ENCODE measurements around the gene OR6V1. TPM values are rescaled to one million over a fixed set of nuclear protein-coding genes. Genes with fewer than 3 reads are reported as not detected.
"Not testable (repeated sequence)": the region's sequence is repeated elsewhere in the genome, so short reads cannot be mapped to it uniquely, and the experiment has no call there.

The OR6V1 gene
- total RNA-seq, 2 experiments from 2014 or later = not detected

DNA sequence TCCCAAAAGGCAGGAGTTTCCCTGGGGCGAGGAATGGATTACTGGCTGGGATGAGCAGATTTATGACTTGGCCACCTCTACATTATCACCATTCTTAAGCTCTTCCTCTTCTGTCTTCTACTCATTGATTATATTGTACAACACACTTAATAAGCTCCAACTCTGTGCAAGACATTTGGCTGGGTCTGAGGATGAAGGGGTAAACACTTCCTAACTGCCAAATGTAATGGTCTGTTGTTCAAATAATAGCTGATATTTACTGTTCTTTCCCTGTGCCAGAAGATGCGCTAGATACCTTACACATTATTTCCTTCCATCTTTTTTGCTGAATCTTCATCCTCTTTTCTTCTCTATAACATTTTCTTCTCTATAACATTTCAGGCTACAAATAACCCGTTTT, 11.6 kb downstream of the OR6V1 start:
- H3K36me3 Mint-ChIP-seq = no peaks in the 10 kb centered on the region
- no peaks in the 10 kb centered on the region for H3K4me1 Mint-ChIP-seq
- no peak overlapping the region for H3K27ac Mint-ChIP-seq
- H3K9me3 Mint-ChIP-seq = no peaks in the 10 kb centered on the region
- H3K27me3 Mint-ChIP-seq = no peaks in the 10 kb centered on the region
- H3K4me3 Mint-ChIP-seq = no peak overlapping the region
- DNase-seq = no peak

DNA sequence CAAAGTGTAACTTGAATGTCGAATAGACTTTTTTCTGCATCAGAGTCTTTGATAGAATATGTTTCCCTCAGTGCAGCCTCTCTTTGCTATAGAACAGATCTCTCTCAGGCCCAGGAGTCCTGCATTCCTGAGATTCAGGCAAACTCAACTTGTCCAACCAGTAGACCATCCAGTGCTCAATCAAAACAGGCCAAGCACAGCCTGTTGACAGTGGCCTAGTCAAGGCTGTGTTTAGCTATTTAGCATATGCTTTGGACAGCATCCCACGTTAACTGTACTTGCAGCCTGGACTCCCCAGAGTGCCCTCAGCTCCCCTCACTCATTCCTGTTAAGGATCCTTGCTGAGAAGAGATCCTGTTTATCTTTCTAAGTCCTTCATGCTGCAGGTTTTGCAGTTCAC, 16.3 kb downstream of the OR6V1 start:
- DNase-seq = no peak
- no peak overlapping the region for H3K4me3 Mint-ChIP-seq
- no peaks in the 10 kb centered on the region for H3K36me3 Mint-ChIP-seq
- no peaks in the 10 kb centered on the region for H3K4me1 Mint-ChIP-seq
- no peak overlapping the region for H3K27ac Mint-ChIP-seq
- no peaks in the 10 kb centered on the region for H3K9me3 Mint-ChIP-seq
- H3K27me3 Mint-ChIP-seq = peaks cover 7% of the 10 kb centered on the region

DNA sequence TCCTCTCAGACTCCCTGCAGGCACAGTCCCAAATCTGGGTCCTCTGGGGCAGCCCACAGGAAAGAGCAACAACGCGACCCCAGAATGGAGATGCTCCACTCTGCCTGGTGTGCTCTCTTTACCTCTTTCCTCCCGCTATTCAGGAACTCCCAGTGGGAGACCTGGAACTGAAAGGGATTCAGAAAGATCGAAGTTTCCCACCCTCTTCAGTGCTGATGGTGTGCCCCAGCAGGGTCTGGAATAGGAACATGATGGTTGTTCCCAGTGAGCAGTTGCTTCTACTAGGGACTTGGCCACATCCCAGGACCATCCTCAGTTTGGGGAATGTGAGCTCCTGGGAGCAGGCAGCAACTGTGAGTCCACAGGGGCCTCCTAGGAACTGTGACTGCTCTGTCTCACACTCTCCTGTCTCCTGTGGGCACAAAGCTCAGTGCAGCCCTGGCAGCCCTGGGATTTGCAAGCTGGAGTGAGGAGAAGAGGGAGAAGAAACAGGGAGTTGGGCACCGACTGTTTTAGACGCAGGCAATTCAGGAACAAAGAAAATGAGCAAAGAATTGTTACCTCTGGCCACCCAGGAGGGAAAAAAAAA, 17.9 kb downstream of the OR6V1 start:
- Mint-ChIP-seq H3K27ac (no peak overlapping the region), H3K4me1 (no peaks in the 10 kb centered on the region), H3K4me3 (no peak overlapping the region), H3K9me3 (no peaks in the 10 kb centered on the region), H3K36me3 (no peaks in the 10 kb centered on the region), H3K27me3 (peaks cover 7% of the 10 kb centered on the region)
- DNase-seq = no peak

DNA sequence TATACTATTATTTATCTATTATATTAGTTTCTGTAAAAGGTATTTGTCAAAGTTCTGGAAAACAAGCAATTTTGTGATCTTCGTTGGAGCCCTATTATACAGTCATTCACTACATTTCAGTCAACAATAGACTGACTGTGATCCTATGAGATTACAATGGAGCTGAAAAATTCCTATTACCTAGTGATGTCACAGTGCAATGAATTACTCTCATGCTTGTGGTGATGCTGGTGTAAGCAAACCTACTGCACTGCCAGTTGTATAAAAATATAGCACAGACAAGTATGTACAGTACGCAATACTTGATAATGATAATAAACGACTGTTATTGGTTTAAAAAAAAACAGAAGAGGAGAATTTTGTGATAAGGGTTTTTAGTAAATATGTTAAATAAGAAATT, 21.4 kb downstream of the OR6V1 start:
- Mint-ChIP-seq H3K4me3 (no peak overlapping the region), H3K27me3 (peaks cover 7% of the 10 kb centered on the region), H3K27ac (no peak overlapping the region)

DNA sequence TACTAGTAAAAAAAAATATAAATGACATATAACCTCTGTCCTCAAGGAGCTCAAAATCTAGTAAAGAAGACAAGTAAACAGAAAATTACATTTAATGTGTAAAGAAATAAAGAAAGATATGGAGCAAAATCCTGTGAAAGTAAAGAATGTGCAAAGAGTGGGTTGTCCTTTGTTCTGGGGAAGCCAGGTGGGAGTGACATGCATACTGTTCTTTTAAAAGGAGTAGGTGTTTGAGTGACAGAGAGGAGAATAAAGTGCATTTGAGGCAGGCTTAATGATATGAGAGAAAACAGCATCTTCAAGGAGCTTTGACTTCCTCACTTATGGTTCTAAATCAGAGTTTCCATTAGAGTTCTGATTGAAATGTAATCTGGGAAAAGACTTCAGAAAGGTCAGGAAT, 22.0 kb downstream of the OR6V1 start:
- no peak overlapping the region for H3K4me3 Mint-ChIP-seq
- peaks cover 3% of the 10 kb centered on the region for H3K36me3 Mint-ChIP-seq
- DNase-seq = no peak
- H3K9me3 Mint-ChIP-seq = peaks cover 4% of the 10 kb centered on the region
- peaks cover 7% of the 10 kb centered on the region for H3K27me3 Mint-ChIP-seq
- H3K4me1 Mint-ChIP-seq = no peaks in the 10 kb centered on the region
- H3K27ac Mint-ChIP-seq = no peak overlapping the region

More for the DNA sequence above, 21.4 kb downstream of the OR6V1 start:
- Mint-ChIP-seq H3K4me1 (no peaks in the 10 kb centered on the region), H3K9me3 (peaks cover 2% of the 10 kb centered on the region), H3K36me3 (peaks cover 2% of the 10 kb centered on the region)
- DNase-seq = no peak

DNA sequence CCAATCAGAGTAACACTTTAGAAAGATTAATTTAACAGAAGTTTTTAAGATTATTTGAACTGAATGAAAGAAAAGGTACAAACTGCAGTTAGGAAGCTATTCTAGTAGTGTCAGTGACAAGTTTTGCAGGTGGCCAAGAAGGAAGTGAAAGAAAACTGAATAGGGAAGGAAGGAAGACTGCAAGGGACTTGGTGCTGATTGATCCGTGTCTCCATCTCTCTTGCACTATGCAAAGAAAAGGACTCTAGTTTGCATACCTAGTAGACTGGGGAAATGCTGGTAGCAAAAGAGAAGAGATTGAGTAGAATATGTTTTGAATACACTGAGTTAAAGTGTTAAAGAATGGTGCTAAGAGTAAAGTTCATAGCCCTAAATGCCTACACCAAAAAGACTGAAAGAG, 33.0 kb downstream of the OR6V1 start:
- Mint-ChIP-seq H3K36me3 (no peaks in the 10 kb centered on the region), H3K9me3 (peaks cover 14% of the 10 kb centered on the region), H3K4me1 (no peaks in the 10 kb centered on the region), H3K27ac (no peak overlapping the region), H3K4me3 (no peak overlapping the region), H3K27me3 (no peaks in the 10 kb centered on the region)
- DNase-seq = no peak

DNA sequence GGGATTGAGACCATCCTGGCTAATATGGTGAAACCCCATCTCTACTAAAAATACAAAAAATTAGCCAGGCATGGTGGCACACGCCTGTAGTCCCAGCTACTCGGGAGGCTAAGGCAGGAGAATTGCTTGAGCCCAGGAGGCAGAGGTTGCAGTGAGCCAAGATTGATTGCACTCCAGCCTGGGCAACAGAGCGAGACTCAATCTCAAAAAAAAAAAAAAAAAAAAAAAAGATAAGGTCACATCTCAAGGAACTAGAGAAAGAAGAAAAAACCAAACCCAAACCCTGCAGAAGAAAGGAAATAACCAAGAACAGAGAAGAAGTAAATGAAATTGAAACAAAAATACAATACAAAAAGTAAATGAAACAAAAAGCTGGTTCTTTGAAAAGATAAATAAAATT, 33.5 kb downstream of the OR6V1 start:
- not testable (repeated sequence) for DNase-seq, H3K4me1 Mint-ChIP-seq, H3K4me3 Mint-ChIP-seq, H3K27me3 Mint-ChIP-seq, H3K36me3 Mint-ChIP-seq, H3K27ac Mint-ChIP-seq
- peaks cover 14% of the 10 kb centered on the region for H3K9me3 Mint-ChIP-seq

DNA sequence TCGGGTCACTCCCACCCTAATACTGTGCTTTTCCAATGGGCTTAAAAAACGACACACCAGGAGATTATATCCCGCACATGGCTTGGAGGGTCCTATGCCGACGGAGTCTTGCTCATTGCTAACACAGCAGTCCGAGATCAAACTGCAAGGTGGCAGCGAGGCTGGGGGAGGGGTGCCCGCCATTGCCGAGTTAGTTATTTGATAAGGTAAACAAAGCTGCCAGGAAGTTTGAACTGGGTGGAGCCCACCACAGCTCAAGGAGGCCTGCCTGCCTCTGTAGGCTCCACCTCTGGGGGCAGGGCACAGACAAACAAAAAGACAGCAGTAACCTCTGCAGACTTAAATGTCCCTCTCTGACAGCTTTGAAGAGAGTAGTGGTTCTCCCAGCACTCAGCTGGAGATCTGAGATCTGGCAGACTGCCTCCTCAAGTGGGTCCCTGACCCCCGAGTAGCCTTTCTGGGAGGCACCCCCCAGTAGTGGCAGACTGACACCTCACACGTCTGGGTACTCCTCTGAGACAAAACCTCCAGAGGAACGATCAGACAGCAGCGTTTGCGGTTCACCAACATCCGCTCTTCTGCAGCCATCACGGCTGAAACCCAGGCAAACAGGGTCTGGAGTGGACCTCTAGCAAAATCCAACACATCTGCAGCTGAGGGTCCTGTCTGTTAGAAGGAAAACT, 36.5 kb downstream of the OR6V1 start:
- H3K4me1 Mint-ChIP-seq, H3K27me3 Mint-ChIP-seq, H3K4me3 Mint-ChIP-seq, H3K36me3 Mint-ChIP-seq, H3K27ac Mint-ChIP-seq, DNase-seq: not testable (repeated sequence)
- H3K9me3 Mint-ChIP-seq = peaks cover 17% of the 10 kb centered on the region

DNA sequence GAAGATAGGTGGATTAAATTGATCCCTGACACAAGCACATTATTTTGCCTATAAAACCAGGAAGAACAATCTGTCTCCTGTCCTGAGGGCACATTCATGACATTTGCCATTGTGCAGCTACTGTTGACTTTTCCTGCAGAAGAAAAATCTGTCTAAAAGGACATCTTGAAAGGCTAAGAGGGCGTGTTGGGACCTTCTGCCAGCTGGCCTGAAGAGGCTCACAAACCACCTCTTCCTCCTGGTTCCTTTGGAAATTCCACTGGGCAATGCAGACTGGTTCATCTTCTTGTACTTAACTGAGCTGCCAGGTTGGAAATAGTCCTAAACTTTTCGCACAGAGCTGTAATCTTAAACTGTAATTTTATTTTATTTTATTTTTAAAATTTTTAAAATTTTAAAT, 44.0 kb downstream of the OR6V1 start:
- no peak overlapping the region for H3K27ac Mint-ChIP-seq
- H3K27me3 Mint-ChIP-seq = no peaks in the 10 kb centered on the region
- no peak overlapping the region for H3K4me3 Mint-ChIP-seq
- no peak for DNase-seq
- peaks cover 22% of the 10 kb centered on the region for H3K9me3 Mint-ChIP-seq
- no peaks in the 10 kb centered on the region for H3K4me1 Mint-ChIP-seq
- no peaks in the 10 kb centered on the region for H3K36me3 Mint-ChIP-seq

DNA sequence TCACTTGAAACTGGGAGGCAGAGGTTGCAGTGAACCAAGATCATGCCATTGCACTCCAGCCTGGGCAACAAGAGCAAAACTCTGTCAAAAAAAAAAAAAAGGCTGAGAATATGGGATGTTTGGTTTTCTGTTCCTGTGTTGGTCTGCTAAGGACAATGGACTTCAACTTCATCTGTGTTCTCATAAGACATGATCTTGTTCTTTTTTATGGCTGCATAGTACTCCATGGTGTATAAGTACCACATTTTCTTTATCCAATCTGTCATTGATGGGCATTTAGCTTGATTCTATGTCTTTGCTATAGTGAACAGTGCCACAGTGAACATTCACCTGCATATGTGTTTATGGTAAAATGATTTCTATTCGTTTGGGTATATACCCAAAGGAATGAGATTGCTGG, 47.4 kb downstream of the OR6V1 start:
- H3K9me3 Mint-ChIP-seq = peaks cover 17% of the 10 kb centered on the region
- DNase-seq, H3K27ac Mint-ChIP-seq, H3K36me3 Mint-ChIP-seq, H3K27me3 Mint-ChIP-seq, H3K4me3 Mint-ChIP-seq, H3K4me1 Mint-ChIP-seq: not testable (repeated sequence)

Other genes with a start within 250 kb of the OR6V1 start
- gene EPHB6, start 197.3 kb upstream of the OR6V1 start, total RNA-seq = 10 to 100 TPM in 1 of 2 experiments, 1 to 10 TPM in 1; 9.0 to 10.0 TPM
- not detected for gene TRPV6, start 166.6 kb upstream of the OR6V1 start, total RNA-seq
- not detected for gene TRPV5, start 118.6 kb upstream of the OR6V1 start, total RNA-seq
- not detected for gene LLCFC1, start 112.9 kb upstream of the OR6V1 start, total RNA-seq
- gene KEL, start 90.0 kb upstream of the OR6V1 start, total RNA-seq = under 1 TPM in 1 of 2 experiments, not detected in 1; 0.16 TPM
- gene OR9A2, start 25.2 kb upstream of the OR6V1 start, total RNA-seq = not detected
- not detected for gene PIP, start 79.7 kb downstream of the OR6V1 start, total RNA-seq
- not detected for gene TAS2R39, start 131.1 kb downstream of the OR6V1 start, total RNA-seq
- gene TAS2R40, start 169.7 kb downstream of the OR6V1 start, total RNA-seq = not detected
- 100 to 1,000 TPM; 136 to 137 TPM for gene GSTK1, start 211.1 kb downstream of the OR6V1 start, total RNA-seq
- 1 to 10 TPM; 2.3 to 2.7 TPM for gene TMEM139, start 232.6 kb downstream of the OR6V1 start, total RNA-seq
- 10 to 100 TPM; 71.8 to 79.7 TPM for gene CASP2, start 236.0 kb downstream of the OR6V1 start, total RNA-seq